Vagina (tissue), 2 donors: ENCODE results near the gene ZBTB47.

Experiments used
- POLR2A ChIP-seq, 2 donors: fragments of 450-650 bp; IDR thresholded peaks; one replicate each; pipeline ENCODE4 v1.6.1; 2017; ENCODE audit warnings: antibody characterized with exemption in 2 of 2, mild to moderate bottlenecking in 2 of 2, moderate library complexity in 2 of 2
- POLR2AphosphoS5 ChIP-seq, 2 donors: sonication (generic); formaldehyde crosslinking; IDR thresholded peaks; one replicate each; pipeline ENCODE4 v1.9.0; 2017; ENCODE audit warnings: antibody characterized with exemption in 2 of 2, mild to moderate bottlenecking in 2 of 2, low read depth in 1 of 2; ENCODE audit not compliant: insufficient read depth in 1 of 2
- TF ChIP-seq, protein P1 (sequence below), 3 experiments: fragments of 450-650 bp in 2 of 3; fragments of 200-600 bp in 1 of 3; sonication (generic) in 1 of 3; IDR thresholded peaks; one replicate each; pipeline ENCODE4 v1.5.1; 2017 to 2019; ENCODE audit warnings: antibody characterized with exemption in 3 of 3, mild to moderate bottlenecking in 2 of 3, moderate library complexity in 2 of 3

DNA sequence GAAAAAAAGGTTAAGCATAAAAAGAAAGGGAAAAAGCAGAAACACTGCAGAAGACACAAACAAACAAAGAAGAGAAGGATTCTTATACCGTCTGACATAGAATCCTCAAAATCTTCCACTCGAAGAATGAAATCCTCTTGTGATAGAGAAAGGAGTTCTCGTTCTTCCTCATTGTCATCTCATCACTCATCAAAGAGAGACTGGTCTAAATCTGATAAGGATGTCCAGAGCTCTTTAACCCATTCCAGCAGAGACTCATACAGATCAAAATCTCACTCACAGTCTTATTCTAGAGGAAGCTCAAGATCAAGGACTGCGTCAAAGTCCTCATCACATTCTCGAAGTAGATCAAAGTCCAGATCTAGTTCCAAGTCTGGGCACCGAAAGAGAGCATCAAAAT lies 16.5 kb upstream of the ZBTB47 start:
- TF ChIP-seq, protein P1, sequence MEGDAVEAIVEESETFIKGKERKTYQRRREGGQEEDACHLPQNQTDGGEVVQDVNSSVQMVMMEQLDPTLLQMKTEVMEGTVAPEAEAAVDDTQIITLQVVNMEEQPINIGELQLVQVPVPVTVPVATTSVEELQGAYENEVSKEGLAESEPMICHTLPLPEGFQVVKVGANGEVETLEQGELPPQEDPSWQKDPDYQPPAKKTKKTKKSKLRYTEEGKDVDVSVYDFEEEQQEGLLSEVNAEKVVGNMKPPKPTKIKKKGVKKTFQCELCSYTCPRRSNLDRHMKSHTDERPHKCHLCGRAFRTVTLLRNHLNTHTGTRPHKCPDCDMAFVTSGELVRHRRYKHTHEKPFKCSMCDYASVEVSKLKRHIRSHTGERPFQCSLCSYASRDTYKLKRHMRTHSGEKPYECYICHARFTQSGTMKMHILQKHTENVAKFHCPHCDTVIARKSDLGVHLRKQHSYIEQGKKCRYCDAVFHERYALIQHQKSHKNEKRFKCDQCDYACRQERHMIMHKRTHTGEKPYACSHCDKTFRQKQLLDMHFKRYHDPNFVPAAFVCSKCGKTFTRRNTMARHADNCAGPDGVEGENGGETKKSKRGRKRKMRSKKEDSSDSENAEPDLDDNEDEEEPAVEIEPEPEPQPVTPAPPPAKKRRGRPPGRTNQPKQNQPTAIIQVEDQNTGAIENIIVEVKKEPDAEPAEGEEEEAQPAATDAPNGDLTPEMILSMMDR (IDR thresholded peaks at IDR 0.05) = no peak
- TF ChIP-seq POLR2A (IDR thresholded peaks at IDR 0.05) = no peak
- TF ChIP-seq POLR2AphosphoS5 (IDR thresholded peaks at IDR 0.05; ENCODE audit: insufficient read depth in 1 of 2, low read depth in 1 of 2) = no peak
